Muscle layer of colon (tissue), 2 donors: ENCODE measurements around the gene GPC3.
"Not testable (repeated sequence)": the region's sequence is repeated elsewhere in the genome, so short reads cannot be mapped to it uniquely, and the experiment has no call there.

Experiments
- H3K27ac ChIP-seq: one replicate; pipeline ENCODE4 v1.7.0; 2013; ENCODE audit warnings: low read depth, mild to moderate bottlenecking, low read length, moderate library complexity
- H3K27me3 ChIP-seq, 2 donors: one replicate each; pipeline ENCODE4 v1.7.0; 2013; ENCODE audit warnings: low read length in 2 of 2, mild to moderate bottlenecking in 2 of 2; ENCODE audit not compliant: insufficient read depth in 2 of 2, control insufficient read depth in 1 of 2
- H3K36me3 ChIP-seq: one replicate; pipeline ENCODE4 v1.7.0; 2013; ENCODE audit warnings: mild to moderate bottlenecking, low read length; ENCODE audit not compliant: insufficient read depth
- H3K4me1 ChIP-seq: one replicate; pipeline ENCODE4 v1.7.0; 2013; ENCODE audit warnings: mild to moderate bottlenecking, low read length; ENCODE audit not compliant: insufficient read depth
- H3K4me3 ChIP-seq, 2 donors: one replicate each; pipeline ENCODE4 v1.7.0; 2013; ENCODE audit warnings: low read length in 2 of 2, low read depth in 1 of 2, mild to moderate bottlenecking in 1 of 2, moderate library complexity in 1 of 2
- H3K9ac ChIP-seq: one replicate; pipeline ENCODE4 v1.7.0; 2013; ENCODE audit warnings: low read length
- H3K9me3 ChIP-seq: one replicate; pipeline ENCODE4 v1.7.0; 2013; ENCODE audit warnings: mild to moderate bottlenecking, low read length
- donor health status: abdominal sarcoma.
- donor health status: Adenocarcinoma of cecum.

Gene GPC3

GRCh38 chrX:133781174-133781573 is 204.2 kb downstream of the GPC3 start:
- no peak overlapping the region for H3K9ac ChIP-seq
- no peak overlapping the region for H3K4me3 ChIP-seq
- H3K4me1 ChIP-seq, result no peaks in the 10 kb centered on the region
- H3K27me3 ChIP-seq, result no peaks in the 10 kb centered on the region
- H3K27ac ChIP-seq, result no peak overlapping the region
- no peaks in the 10 kb centered on the region for H3K9me3 ChIP-seq
- H3K36me3 ChIP-seq, result no peaks in the 10 kb centered on the region

- no peak overlapping the region for H3K4me3 ChIP-seq
- no peak overlapping the region for H3K9ac ChIP-seq
- H3K27me3 ChIP-seq, result no peaks in the 10 kb centered on the region
- H3K27ac ChIP-seq, result no peak overlapping the region
- H3K9me3 ChIP-seq, result no peaks in the 10 kb centered on the region
- no peaks in the 10 kb centered on the region for H3K36me3 ChIP-seq
- H3K4me1 ChIP-seq, result no peaks in the 10 kb centered on the region
Observed at GRCh38 chrX:133776072-133776471, 209.3 kb downstream of the GPC3 start.

GRCh38 chrX:133774807-133775206 is 210.6 kb downstream of the GPC3 start:
- no peak overlapping the region for H3K9ac ChIP-seq
- H3K4me1 ChIP-seq, result no peaks in the 10 kb centered on the region
- H3K27me3 ChIP-seq, result no peaks in the 10 kb centered on the region
- no peak overlapping the region for H3K4me3 ChIP-seq
- H3K36me3 ChIP-seq, result no peaks in the 10 kb centered on the region
- no peak overlapping the region for H3K27ac ChIP-seq
- no peaks in the 10 kb centered on the region for H3K9me3 ChIP-seq

GRCh38 chrX:133771086-133771646 is 214.2 kb downstream of the GPC3 start:
- no peak overlapping the region for H3K4me3 ChIP-seq
- H3K4me1 ChIP-seq, result no peaks in the 10 kb centered on the region
- no peak overlapping the region for H3K27ac ChIP-seq
- no peaks in the 10 kb centered on the region for H3K27me3 ChIP-seq
- H3K9me3 ChIP-seq, result no peaks in the 10 kb centered on the region
- no peak overlapping the region for H3K9ac ChIP-seq
- no peaks in the 10 kb centered on the region for H3K36me3 ChIP-seq

- not testable (repeated sequence) for H3K4me1 ChIP-seq, H3K9ac ChIP-seq, H3K27me3 ChIP-seq, H3K27ac ChIP-seq, H3K36me3 ChIP-seq, H3K9me3 ChIP-seq, H3K4me3 ChIP-seq
Observed at GRCh38 chrX:133762976-133763548, 222.3 kb downstream of the GPC3 start.

- no peak overlapping the region for H3K4me3 ChIP-seq
- H3K9ac ChIP-seq, result no peak overlapping the region
- no peaks in the 10 kb centered on the region for H3K4me1 ChIP-seq
- no peaks in the 10 kb centered on the region for H3K36me3 ChIP-seq
- no peaks in the 10 kb centered on the region for H3K27me3 ChIP-seq
- no peak overlapping the region for H3K27ac ChIP-seq
- H3K9me3 ChIP-seq, result no peaks in the 10 kb centered on the region
Observed at GRCh38 chrX:133754657-133755056, 230.7 kb downstream of the GPC3 start.

GRCh38 chrX:133749951-133750350 is 235.4 kb downstream of the GPC3 start:
- no peaks in the 10 kb centered on the region for H3K36me3 ChIP-seq
- H3K4me1 ChIP-seq, result no peaks in the 10 kb centered on the region
- no peak overlapping the region for H3K27ac ChIP-seq
- H3K27me3 ChIP-seq, result peaks cover 0 to 4% of the 10 kb centered on the region in 2 donors
- H3K9me3 ChIP-seq, result no peaks in the 10 kb centered on the region
- no peak overlapping the region for H3K4me3 ChIP-seq
- no peak overlapping the region for H3K9ac ChIP-seq

GRCh38 chrX:133749370-133749769 is 236.0 kb downstream of the GPC3 start:
- no peaks in the 10 kb centered on the region for H3K4me1 ChIP-seq
- H3K9me3 ChIP-seq, result no peaks in the 10 kb centered on the region
- no peak overlapping the region for H3K4me3 ChIP-seq
- H3K36me3 ChIP-seq, result no peaks in the 10 kb centered on the region
- H3K27me3 ChIP-seq, result peaks cover 0 to 4% of the 10 kb centered on the region in 2 donors
- no peak overlapping the region for H3K27ac ChIP-seq
- no peak overlapping the region for H3K9ac ChIP-seq

GRCh38 chrX:133747196-133747595 is 238.2 kb downstream of the GPC3 start:
- Histone ChIP-seq H3K27me3 (peaks cover 0 to 4% of the 10 kb centered on the region in 2 donors), H3K27ac (no peak overlapping the region), H3K9me3 (no peaks in the 10 kb centered on the region)

GRCh38 chrX:133746593-133746992 is 238.8 kb downstream of the GPC3 start:
- H3K4me3 ChIP-seq, result no peak overlapping the region
- no peaks in the 10 kb centered on the region for H3K9me3 ChIP-seq
- no peaks in the 10 kb centered on the region for H3K36me3 ChIP-seq
- peaks cover 0 to 4% of the 10 kb centered on the region in 2 donors for H3K27me3 ChIP-seq
- no peak overlapping the region for H3K9ac ChIP-seq
- H3K4me1 ChIP-seq, result no peaks in the 10 kb centered on the region
- no peak overlapping the region for H3K27ac ChIP-seq

More at GRCh38 chrX:133747196-133747595, 238.2 kb downstream of the GPC3 start:
- H3K4me3 ChIP-seq, result no peak overlapping the region
- H3K9ac ChIP-seq, result no peak overlapping the region
- H3K4me1 ChIP-seq, result no peaks in the 10 kb centered on the region
- no peaks in the 10 kb centered on the region for H3K36me3 ChIP-seq

GRCh38 chrX:133745349-133745748 is 240.0 kb downstream of the GPC3 start:
- Histone ChIP-seq H3K36me3 (no peaks in the 10 kb centered on the region), H3K4me1 (no peaks in the 10 kb centered on the region), H3K9me3 (no peaks in the 10 kb centered on the region), H3K27me3 (peaks cover 0 to 4% of the 10 kb centered on the region in 2 donors), H3K9ac (no peak overlapping the region), H3K4me3 (no peak overlapping the region), H3K27ac (no peak overlapping the region)

GRCh38 chrX:133742602-133743305 is 242.6 kb downstream of the GPC3 start:
- Histone ChIP-seq H3K27ac (no peak overlapping the region), H3K4me1 (no peaks in the 10 kb centered on the region), H3K4me3 (no peak overlapping the region), H3K9me3 (no peaks in the 10 kb centered on the region), H3K36me3 (no peaks in the 10 kb centered on the region), H3K9ac (no peak overlapping the region), H3K27me3 (peaks cover 0 to 4% of the 10 kb centered on the region in 2 donors)
